Neural cell (in vitro differentiated cells): ENCODE data around the gene ZNF366. TPM values are rescaled to one million over a fixed set of nuclear protein-coding genes. Genes with fewer than 3 reads are reported as not detected.

Experiments
- H2AFZ ChIP-seq: fragments of 200-600, 300-800 bp; sonication (generic), shearing (Covaris generic); 2 replicates; pipeline ENCODE4 v1.6.0; 2014; ENCODE audit warnings: low read depth, mild to moderate bottlenecking, antibody characterized with exemption, low read length, moderate library complexity
- H3F3A ChIP-seq: fragments of 200-600 bp; shearing (Covaris generic); 2 replicates; pipeline ENCODE4 v1.6.1; 2016; ENCODE audit warnings: mild to moderate bottlenecking, moderate library complexity, mixed read lengths, antibody characterized with exemption, low read length; ENCODE audit not compliant: insufficient read depth, poor library complexity, severe bottlenecking
- H3K27ac ChIP-seq: fragments of 200-600, 300-800 bp; sonication (generic), shearing (Covaris generic); 2 replicates; pipeline ENCODE4 v1.5.1; 2014; ENCODE audit warnings: mild to moderate bottlenecking, low read length, moderate library complexity
- H3K27me3 ChIP-seq: fragments of 300-800, 200-600 bp; sonication (generic), shearing (Covaris generic); 2 replicates; pipeline ENCODE4 v1.6.0; 2014; ENCODE audit warnings: mild to moderate bottlenecking, low read depth, low read length, moderate library complexity; ENCODE audit not compliant: insufficient read depth
- H3K36me3 ChIP-seq: fragments of 300-800, 200-600 bp; sonication (generic), shearing (Covaris generic); 2 replicates; pipeline ENCODE4 v1.5.1; 2014; ENCODE audit warnings: mild to moderate bottlenecking, antibody characterized with exemption, low read length, moderate library complexity; ENCODE audit not compliant: insufficient read depth
- H3K4me2 ChIP-seq: fragments of 300-800, 200-600 bp; sonication (generic), shearing (Covaris generic); 2 replicates; pipeline ENCODE4 v1.6.0; 2014; ENCODE audit warnings: mild to moderate bottlenecking, low read length
- H3K4me3 ChIP-seq: fragments of 300-800, 200-600 bp; sonication (generic), shearing (Covaris generic); 2 replicates; pipeline ENCODE4 v1.5.1; 2014; ENCODE audit warnings: mild to moderate bottlenecking, low read length, moderate library complexity
- H3K79me2 ChIP-seq: fragments of 200-600 bp; shearing (Covaris generic); replicated peaks from 2 replicates; pipeline ENCODE4 v1.6.0; 2014; ENCODE audit warnings: mild to moderate bottlenecking, low read length, moderate library complexity; ENCODE audit not compliant: insufficient read depth
- H3K9ac ChIP-seq: fragments of 300-800, 200-600 bp; sonication (generic), shearing (Covaris generic); 2 replicates; pipeline ENCODE4 v1.6.1; 2016; ENCODE audit warnings: mild to moderate bottlenecking, low read length, mixed read lengths
- H3K9me2 ChIP-seq: fragments of 200-600 bp; shearing (Covaris generic); 2 replicates; pipeline ENCODE4 v1.6.1; 2016; ENCODE audit warnings: mild to moderate bottlenecking, low read length, mixed read lengths; ENCODE audit not compliant: insufficient read depth
- H3K9me3 ChIP-seq: fragments of 200-600, 300-800 bp; sonication (generic), shearing (Covaris generic); 2 replicates; pipeline ENCODE4 v1.6.1; 2016; ENCODE audit warnings: mild to moderate bottlenecking, mixed run types, low read length, moderate library complexity, mixed read lengths
- H4K20me1 ChIP-seq: fragments of 200-600 bp; shearing (Covaris generic); 2 replicates; pipeline ENCODE4 v1.6.1; 2016; ENCODE audit warnings: mild to moderate bottlenecking, mixed run types; ENCODE audit not compliant: insufficient read depth
- POLR2AphosphoS5 ChIP-seq: IDR thresholded peaks from 2 replicates; pipeline ENCODE4 v1.6.1; 2012
- RAD21 ChIP-seq: fragments of 450-650 bp; conservative IDR thresholded peaks from 2 replicates; pipeline ENCODE4 v1.6.1; 2014; ENCODE audit warnings: antibody characterized with exemption, mild to moderate bottlenecking, moderate library complexity
- SMC3 ChIP-seq: fragments of 450-650 bp; conservative IDR thresholded peaks from 2 replicates; pipeline ENCODE4 v1.6.1; 2014; ENCODE audit warnings: antibody characterized with exemption, mild to moderate bottlenecking, moderate library complexity; ENCODE audit not compliant: poor library complexity
- polyA plus RNA-seq: library from polyadenylated mRNA; depleted of rRNA; stranded (reverse); fragments of >200 nt; gene quantifications from 2 replicates; pipeline ENCODE4 v1.2.3, GENCODE V29; 2014
- TF ChIP-seq, protein P1 (sequence below): fragments of 450-650 bp; IDR thresholded peaks from 2 replicates; pipeline ENCODE4 v1.5.1; 2014; ENCODE audit warnings: antibody characterized with exemption, mild to moderate bottlenecking, moderate library complexity; ENCODE audit not compliant: poor library complexity, severe bottlenecking
- TF ChIP-seq, protein P2 (sequence below): IDR thresholded peaks from 2 replicates; pipeline ENCODE4 v1.6.1; 2012; ENCODE audit warnings: borderline replicate concordance

Gene ZNF366
- polyA plus RNA-seq, 1 donor from 2014 or later: not detected

DNA sequence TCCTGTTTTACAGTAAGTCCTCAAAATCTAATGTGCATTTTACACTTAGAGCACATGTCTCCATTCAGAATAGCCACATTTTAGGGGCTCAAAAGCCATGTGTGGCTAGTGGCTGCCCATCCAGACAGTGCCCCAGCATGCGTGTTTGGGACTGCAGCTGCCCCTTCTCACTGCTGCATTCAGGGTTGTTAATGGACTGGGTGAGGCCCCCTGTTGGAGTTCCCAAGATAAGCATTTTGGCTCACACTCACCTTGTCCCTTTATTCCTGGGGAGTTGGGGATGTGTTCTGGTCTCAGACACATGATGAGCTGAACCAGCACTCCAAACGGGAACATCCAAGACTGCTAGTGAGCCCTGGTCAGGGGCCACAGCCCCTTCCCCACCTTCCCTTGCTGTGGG is 22.2 kb upstream of the ZNF366 start:
- H3K4me3 ChIP-seq: no peak overlapping the region
- no peak overlapping the region for H3K27ac ChIP-seq
- H2AFZ ChIP-seq: no peak overlapping the region
- H3K36me3 ChIP-seq: no peaks in the 10 kb centered on the region
- no peak overlapping the region for H3K4me2 ChIP-seq
- no peak overlapping the region for H3K9ac ChIP-seq
- no peaks in the 10 kb centered on the region for H3F3A ChIP-seq
- no peaks in the 10 kb centered on the region for H4K20me1 ChIP-seq
- H3K9me3 ChIP-seq: no peaks in the 10 kb centered on the region
- no peaks in the 10 kb centered on the region for H3K9me2 ChIP-seq
- H3K27me3 ChIP-seq: no peaks in the 10 kb centered on the region
- TF ChIP-seq, protein P1, sequence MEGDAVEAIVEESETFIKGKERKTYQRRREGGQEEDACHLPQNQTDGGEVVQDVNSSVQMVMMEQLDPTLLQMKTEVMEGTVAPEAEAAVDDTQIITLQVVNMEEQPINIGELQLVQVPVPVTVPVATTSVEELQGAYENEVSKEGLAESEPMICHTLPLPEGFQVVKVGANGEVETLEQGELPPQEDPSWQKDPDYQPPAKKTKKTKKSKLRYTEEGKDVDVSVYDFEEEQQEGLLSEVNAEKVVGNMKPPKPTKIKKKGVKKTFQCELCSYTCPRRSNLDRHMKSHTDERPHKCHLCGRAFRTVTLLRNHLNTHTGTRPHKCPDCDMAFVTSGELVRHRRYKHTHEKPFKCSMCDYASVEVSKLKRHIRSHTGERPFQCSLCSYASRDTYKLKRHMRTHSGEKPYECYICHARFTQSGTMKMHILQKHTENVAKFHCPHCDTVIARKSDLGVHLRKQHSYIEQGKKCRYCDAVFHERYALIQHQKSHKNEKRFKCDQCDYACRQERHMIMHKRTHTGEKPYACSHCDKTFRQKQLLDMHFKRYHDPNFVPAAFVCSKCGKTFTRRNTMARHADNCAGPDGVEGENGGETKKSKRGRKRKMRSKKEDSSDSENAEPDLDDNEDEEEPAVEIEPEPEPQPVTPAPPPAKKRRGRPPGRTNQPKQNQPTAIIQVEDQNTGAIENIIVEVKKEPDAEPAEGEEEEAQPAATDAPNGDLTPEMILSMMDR: no peak
- no peak for TF ChIP-seq RAD21
- TF ChIP-seq SMC3: no peak
- TF ChIP-seq, protein P2, sequence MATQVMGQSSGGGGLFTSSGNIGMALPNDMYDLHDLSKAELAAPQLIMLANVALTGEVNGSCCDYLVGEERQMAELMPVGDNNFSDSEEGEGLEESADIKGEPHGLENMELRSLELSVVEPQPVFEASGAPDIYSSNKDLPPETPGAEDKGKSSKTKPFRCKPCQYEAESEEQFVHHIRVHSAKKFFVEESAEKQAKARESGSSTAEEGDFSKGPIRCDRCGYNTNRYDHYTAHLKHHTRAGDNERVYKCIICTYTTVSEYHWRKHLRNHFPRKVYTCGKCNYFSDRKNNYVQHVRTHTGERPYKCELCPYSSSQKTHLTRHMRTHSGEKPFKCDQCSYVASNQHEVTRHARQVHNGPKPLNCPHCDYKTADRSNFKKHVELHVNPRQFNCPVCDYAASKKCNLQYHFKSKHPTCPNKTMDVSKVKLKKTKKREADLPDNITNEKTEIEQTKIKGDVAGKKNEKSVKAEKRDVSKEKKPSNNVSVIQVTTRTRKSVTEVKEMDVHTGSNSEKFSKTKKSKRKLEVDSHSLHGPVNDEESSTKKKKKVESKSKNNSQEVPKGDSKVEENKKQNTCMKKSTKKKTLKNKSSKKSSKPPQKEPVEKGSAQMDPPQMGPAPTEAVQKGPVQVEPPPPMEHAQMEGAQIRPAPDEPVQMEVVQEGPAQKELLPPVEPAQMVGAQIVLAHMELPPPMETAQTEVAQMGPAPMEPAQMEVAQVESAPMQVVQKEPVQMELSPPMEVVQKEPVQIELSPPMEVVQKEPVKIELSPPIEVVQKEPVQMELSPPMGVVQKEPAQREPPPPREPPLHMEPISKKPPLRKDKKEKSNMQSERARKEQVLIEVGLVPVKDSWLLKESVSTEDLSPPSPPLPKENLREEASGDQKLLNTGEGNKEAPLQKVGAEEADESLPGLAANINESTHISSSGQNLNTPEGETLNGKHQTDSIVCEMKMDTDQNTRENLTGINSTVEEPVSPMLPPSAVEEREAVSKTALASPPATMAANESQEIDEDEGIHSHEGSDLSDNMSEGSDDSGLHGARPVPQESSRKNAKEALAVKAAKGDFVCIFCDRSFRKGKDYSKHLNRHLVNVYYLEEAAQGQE: no peak
- H3K79me2 ChIP-seq: no peaks in the 10 kb centered on the region

GRCh38 chr5:72525816-72526215 is 18.6 kb upstream of the ZNF366 start:
- Histone ChIP-seq H3K27ac (no peak overlapping the region), H3K36me3 (no peaks in the 10 kb centered on the region), H3K27me3 (no peaks in the 10 kb centered on the region), H3K9ac (no peak overlapping the region), H4K20me1 (no peaks in the 10 kb centered on the region), H3K4me3 (no peak overlapping the region), H3K4me2 (no peak overlapping the region), H2AFZ (no peak overlapping the region), H3K9me3 (no peaks in the 10 kb centered on the region), H3K79me2 (no peaks in the 10 kb centered on the region), H3K9me2 (no peaks in the 10 kb centered on the region), H3F3A (no peaks in the 10 kb centered on the region)
- TF ChIP-seq SMC3: no peak
- TF ChIP-seq, protein P1: no peak

DNA sequence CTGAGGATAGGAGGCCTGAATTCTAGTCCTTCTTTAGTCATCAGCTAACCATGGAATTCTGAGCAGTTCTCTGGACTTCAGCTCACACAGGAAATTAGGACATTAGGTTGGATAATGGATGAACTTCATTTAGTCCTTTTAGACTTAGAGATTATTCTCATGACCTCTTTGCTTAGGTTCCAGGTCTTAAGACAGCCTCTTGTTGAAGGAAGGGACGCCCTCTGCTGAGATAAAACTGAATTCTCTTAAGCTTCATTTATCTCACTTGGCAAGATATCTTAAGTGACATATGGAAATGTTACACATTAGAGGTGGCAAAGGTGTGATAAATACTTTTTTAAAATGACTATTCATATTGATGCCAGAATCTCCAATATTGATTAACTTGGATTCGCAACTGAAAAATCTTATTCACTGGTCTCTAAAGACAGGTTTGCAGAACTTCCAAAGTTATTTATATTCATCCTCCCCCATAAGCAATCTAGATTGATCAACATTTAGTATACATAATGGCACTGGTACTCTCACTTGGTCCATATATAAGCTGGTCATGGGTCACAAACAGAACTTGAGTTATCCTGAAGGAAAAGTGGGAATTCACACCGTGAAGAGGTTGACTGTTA is 16.9 kb upstream of the ZNF366 start:
- Histone ChIP-seq H4K20me1 (no peaks in the 10 kb centered on the region), H2AFZ (no peak overlapping the region)
- TF ChIP-seq POLR2AphosphoS5: no peak
- peak; percentile 67 for TF ChIP-seq SMC3
- peak; percentile 65 for TF ChIP-seq RAD21
- TF ChIP-seq, protein P2: no peak
- TF ChIP-seq, protein P1: peak; percentile 58

More for the DNA sequence above, 16.9 kb upstream of the ZNF366 start:
- Histone ChIP-seq H3K27me3 (no peaks in the 10 kb centered on the region), H3K9ac (no peak overlapping the region), H3K4me3 (no peak overlapping the region), H3K79me2 (no peaks in the 10 kb centered on the region), H3K9me2 (no peaks in the 10 kb centered on the region), H3K27ac (no peak overlapping the region), H3K4me2 (no peak overlapping the region), H3K9me3 (no peaks in the 10 kb centered on the region), H3F3A (no peaks in the 10 kb centered on the region), H3K36me3 (no peaks in the 10 kb centered on the region)
